ENCODE data around the gene ATP6V0B. TPM values are rescaled to one million over a fixed set of nuclear protein-coding genes. Genes with fewer than 3 reads are reported as not detected.
A peak's percentile ranks its signal among the peaks of the same experiment; 100 is the strongest.

The ATP6V0B gene
- total and polyA plus RNA-seq, 10 of the 15 experiments (the other 5 are each of a cell fraction or from before 2014, with no cell fraction given): 65.3 to 250 (median 144) TPM

- 0 out of 4 replicates have a peak, but pooled peaks cover 0 to 3% of the 10 kb centered on the region in 2 experiments for H3K36me3 ChIP-seq (ENCODE audit: control insufficient read depth in 2 of 2, insufficient read depth in 2 of 2, low read length in 1 of 2)
- H4K20me1 ChIP-seq (ENCODE audit: control insufficient read depth, insufficient read depth): no peaks in the 10 kb centered on the region
- FAIRE-seq (no peak), DNase-seq (ENCODE audit: low read depth, low spot score) (no peak), ATAC-seq (no peak)
- ChIA-PET SMC1A (ENCODE audit: uncharacterized antibody, unreplicated experiment) (interaction anchor here (0.6 to 7.2 kb wide), 19 partner anchors 12 to 413 kb away, joined by 3 to 100 read pairs (median 4); partner anchors contain the start of genes ARTN, ATP6V0B and KDM4A), POLR2A (interaction anchor here (0.7 to 1.6 kb wide), 8 partner anchors 11 to 294 kb away, joined by 3 to 10 read pairs (median 3); partner anchors contain the start of gene ATP6V0B), CTCF (interaction anchor here (0.6 to 10.4 kb wide), 26 partner anchors 8 to 707 kb away, joined by 3 to 167 read pairs (median 4); partner anchors contain the start of genes ARTN, DPH2, PTPRF and ST3GAL3), RAD21 (ENCODE audit: unreplicated experiment) (interaction anchor here (0.8 to 5.8 kb wide), 16 partner anchors 10 to 706 kb away, joined by 3 to 78 read pairs (median 4); partner anchors contain the start of genes ARTN, KDM4A and ST3GAL3)
- BruUV-seq (replicated peaks): TSS peak; percentile 87
- no peaks in the 10 kb centered on the region for H3K9me3 ChIP-seq (replicated peaks; ENCODE audit: control insufficient read depth, insufficient read depth, low read length)
- H3K4me2 ChIP-seq (ENCODE audit: control insufficient read depth, insufficient read depth): peak overlapping the region; percentile 95
- H2AFZ ChIP-seq (ENCODE audit: control insufficient read depth, low read depth, low read length): peak overlapping the region; percentile 94
- H3K4me3 ChIP-seq: peak overlapping the region; percentile 96
- H3K27me3 ChIP-seq (replicated peaks in 1 of 2; ENCODE audit: control insufficient read depth in 2 of 2, insufficient read depth in 2 of 2, low read length in 1 of 2): no peaks in the 10 kb centered on the region
- peak overlapping the region; percentile 93 for H3K27ac ChIP-seq (ENCODE audit: control insufficient read depth, insufficient read depth)
- intact Hi-C loops (cut with micrococcal nuclease; ENCODE audit: unreplicated experiment) (loop anchor here (1.0 to 5.0 kb wide), 5 partner anchors 24 to 295 kb away; partner anchors contain the start of genes ATP6V0B, KDM4A and ST3GAL3), in situ Hi-C loops (cut with MboI) (no loop called here)
- peak overlapping the region; percentile 85 for H3K9ac ChIP-seq (ENCODE audit: control insufficient read depth, insufficient read depth, low read length)
- WGBS (ENCODE audit: insufficient coverage, insufficient replicate concordance, low lambda C conversion rate, missing lambda C conversion rate): 0% methylated on average over 3 of the region's 3 CpGs
- H3K79me2 ChIP-seq (ENCODE audit: control insufficient read depth, insufficient read depth, low read length): peaks cover 23% of the 10 kb centered on the region
- TF ChIP-seq MYC (IDR thresholded peaks at IDR 0.05; ENCODE audit: insufficient read depth, insufficient read length, insufficient replicate concordance, low read length, severe bottlenecking) (no peak), FOXK2 (IDR thresholded peaks at IDR 0.05) (no peak)
- peaks cover 10% of the 10 kb centered on the region for H3K4me1 ChIP-seq (ENCODE audit: control insufficient read depth, insufficient read depth, low read length)
Observed at GRCh38 chr1:43945674-43946235, 29.0 kb upstream of the ATP6V0B start.

Data from GM12878 (cell line).